Prostate gland (tissue), 2 donors: ENCODE measurements around the gene POU6F2.

Experiments used
- POLR2A ChIP-seq: fragments of 450-650 bp; IDR thresholded peaks from one replicate; pipeline ENCODE4 v1.6.1; 2016; ENCODE audit warnings: antibody characterized with exemption, mild to moderate bottlenecking
- POLR2AphosphoS5 ChIP-seq: sonication (generic); formaldehyde crosslinking; IDR thresholded peaks from one replicate; pipeline ENCODE4 v1.6.1; 2017; ENCODE audit warnings: antibody characterized with exemption
- TF ChIP-seq, protein P1 (sequence below), 4 experiments: fragments of 200-600 bp in 2 of 4; fragments of 450-650 bp in 2 of 4; sonication (generic) in 2 of 4; IDR thresholded peaks; 1 replicate in 3 of 4; 2 replicates in 1 of 4; pipeline ENCODE4 v1.5.1; 2016 to 2019; ENCODE audit warnings: antibody characterized with exemption in 4 of 4, mild to moderate bottlenecking in 2 of 4, moderate library complexity in 2 of 4

DNA sequence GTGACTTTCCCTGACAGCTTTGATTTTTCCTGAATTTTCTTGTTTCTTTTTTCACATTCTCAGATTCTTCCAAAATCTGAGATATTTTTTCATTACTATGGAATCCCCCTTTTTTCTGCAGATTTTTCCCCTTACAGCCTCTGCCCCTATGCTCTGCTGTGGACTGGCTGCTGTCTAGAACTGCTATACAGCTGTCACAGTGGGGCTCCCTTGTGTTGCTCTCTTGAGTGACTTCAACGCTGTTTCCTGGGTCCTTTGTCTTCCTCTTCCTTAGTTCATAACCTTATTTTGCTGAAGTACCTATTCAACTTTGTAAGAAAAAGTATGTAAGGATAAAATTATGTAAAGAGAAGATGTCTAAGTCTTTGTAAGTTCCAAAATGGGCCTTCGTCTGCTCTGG is 354.4 kb downstream of the POU6F2 start:
- TF ChIP-seq, protein P1, sequence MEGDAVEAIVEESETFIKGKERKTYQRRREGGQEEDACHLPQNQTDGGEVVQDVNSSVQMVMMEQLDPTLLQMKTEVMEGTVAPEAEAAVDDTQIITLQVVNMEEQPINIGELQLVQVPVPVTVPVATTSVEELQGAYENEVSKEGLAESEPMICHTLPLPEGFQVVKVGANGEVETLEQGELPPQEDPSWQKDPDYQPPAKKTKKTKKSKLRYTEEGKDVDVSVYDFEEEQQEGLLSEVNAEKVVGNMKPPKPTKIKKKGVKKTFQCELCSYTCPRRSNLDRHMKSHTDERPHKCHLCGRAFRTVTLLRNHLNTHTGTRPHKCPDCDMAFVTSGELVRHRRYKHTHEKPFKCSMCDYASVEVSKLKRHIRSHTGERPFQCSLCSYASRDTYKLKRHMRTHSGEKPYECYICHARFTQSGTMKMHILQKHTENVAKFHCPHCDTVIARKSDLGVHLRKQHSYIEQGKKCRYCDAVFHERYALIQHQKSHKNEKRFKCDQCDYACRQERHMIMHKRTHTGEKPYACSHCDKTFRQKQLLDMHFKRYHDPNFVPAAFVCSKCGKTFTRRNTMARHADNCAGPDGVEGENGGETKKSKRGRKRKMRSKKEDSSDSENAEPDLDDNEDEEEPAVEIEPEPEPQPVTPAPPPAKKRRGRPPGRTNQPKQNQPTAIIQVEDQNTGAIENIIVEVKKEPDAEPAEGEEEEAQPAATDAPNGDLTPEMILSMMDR (IDR thresholded peaks at IDR 0.05), result no peak
- TF ChIP-seq POLR2A, result no peak
- TF ChIP-seq POLR2AphosphoS5, result no peak
